Kidney epithelial cell (primary cell): ENCODE data around the gene ACCS. TPM values are rescaled to one million over a fixed set of nuclear protein-coding genes. Genes with fewer than 3 reads are reported as not detected.

ENCODE experiments used
- DNase-seq: peaks from one replicate; pipeline ENCODE4 v3.0.0-alpha.2; 2010; ENCODE audit warnings: low read depth
- H3K27me3 ChIP-seq: 2 replicates; pipeline ENCODE4 v1.6.0; 2011; ENCODE audit warnings: low read length; ENCODE audit not compliant: control insufficient read depth, insufficient read depth
- H3K36me3 ChIP-seq: 2 replicates; pipeline ENCODE4 v1.5.1; 2011; ENCODE audit warnings: low read length; ENCODE audit not compliant: control insufficient read depth, insufficient read depth
- H3K4me3 ChIP-seq: 2 replicates; pipeline ENCODE4 v1.5.1; 2011; ENCODE audit warnings: low read depth, mild to moderate bottlenecking, control low read depth, low read length
- CTCF ChIP-seq: IDR thresholded peaks from 2 replicates; pipeline ENCODE4 v1.5.1; 2011; ENCODE audit warnings: mild to moderate bottlenecking, moderate library complexity, low read length, control low read depth, inconsistent platforms; ENCODE audit not compliant: insufficient read depth, poor library complexity, severe bottlenecking
- total RNA-seq: library from RNA; depleted of rRNA; stranded (reverse); fragments of >200 nt; gene quantifications from 2 replicates; pipeline ENCODE4 v1.2.3, GENCODE V29; 2015

ACCS gene
- total RNA-seq, 1 donor from 2014 or later: 14.3 TPM

- TF ChIP-seq CTCF: no peak
- DNase-seq: no peak
- H3K36me3 ChIP-seq: no peaks in the 10 kb centered on the region
- no peaks in the 10 kb centered on the region for H3K27me3 ChIP-seq
- H3K4me3 ChIP-seq: no peak overlapping the region
These were observed 41.1 kb upstream of the ACCS start for GRCh38 chr11:44024977-44025376.

- Histone ChIP-seq H3K4me3 (no peak overlapping the region), H3K36me3 (no peaks in the 10 kb centered on the region), H3K27me3 (no peaks in the 10 kb centered on the region)
- TF ChIP-seq CTCF: no peak
- no peak for DNase-seq
These were observed 40.3 kb upstream of the ACCS start for GRCh38 chr11:44025727-44026126.

GRCh38 chr11:44028401-44028800 lies 37.7 kb upstream of the ACCS start:
- TF ChIP-seq CTCF: no peak
- no peak for DNase-seq
- Histone ChIP-seq H3K36me3 (no peaks in the 10 kb centered on the region), H3K27me3 (no peaks in the 10 kb centered on the region), H3K4me3 (no peak overlapping the region)

- no peak for DNase-seq
- no peak for TF ChIP-seq CTCF
- Histone ChIP-seq H3K36me3 (no peaks in the 10 kb centered on the region), H3K4me3 (no peak overlapping the region), H3K27me3 (no peaks in the 10 kb centered on the region)
These were observed 37.1 kb upstream of the ACCS start for GRCh38 chr11:44028816-44029506.

- DNase-seq: no peak
- Histone ChIP-seq H3K36me3 (no peaks in the 10 kb centered on the region), H3K27me3 (no peaks in the 10 kb centered on the region), H3K4me3 (no peak overlapping the region)
- TF ChIP-seq CTCF: no peak
These were observed 36.6 kb upstream of the ACCS start for GRCh38 chr11:44029507-44029845.
